H1 (cell line): ENCODE results near the gene ELP5. TPM values are rescaled to one million over a fixed set of nuclear protein-coding genes. Genes with fewer than 3 reads are reported as not detected.

Experiments
- ATF3 ChIP-seq: IDR thresholded peaks from 2 replicates; pipeline ENCODE4 v1.6.1; 2011; ENCODE audit warnings: low read depth, mild to moderate bottlenecking, low read length; ENCODE audit not compliant: insufficient read depth
- KDM1A ChIP-seq: fragments of 200-600, 300-600 bp; sonication (generic); IDR thresholded peaks from 2 replicates; pipeline ENCODE4 v1.7.1; 2016; ENCODE audit warnings: mild to moderate bottlenecking, low read length, borderline replicate concordance
- SP2 ChIP-seq: IDR thresholded peaks from 2 replicates; pipeline ENCODE4 v1.6.1; 2012; ENCODE audit warnings: mild to moderate bottlenecking, low read length, inconsistent platforms
- polyA plus RNA-seq, 7 experiments: library from polyadenylated mRNA; depleted of rRNA in 3 of 7; stranded (reverse) in 5 of 7; unstranded in 2 of 7; fragments of >200 nt in 5 of 7; fragments of 200-250 nt in 2 of 7; gene quantifications; 1 replicate in 5 of 7; 2 replicates in 1 of 7; 4 replicates in 1 of 7; pipeline versions ENCODE4 v1.2.1 to v1.2.3, GENCODE V29; 2011 to 2013; ENCODE audit warnings: missing spikeins in 2 of 7, mixed read lengths in 2 of 7
- total RNA-seq: library from RNA; stranded (reverse); fragmentation: NEBNext Ultra II Directional; extraction: Animal tissue kit (Norgen Biotek cat#: 25700); gene quantifications from 2 replicates; pipeline ENCODE4 v1.2.1, GENCODE V29; 2021
- TF ChIP-seq, protein P1 (sequence below), 3 experiments: IDR thresholded peaks; 1 replicate in 2 of 3; 2 replicates in 1 of 3; pipeline versions ENCODE4 v1.5.1 to v1.6.1; 2011; ENCODE audit warnings: low read length in 3 of 3, mild to moderate bottlenecking in 3 of 3, inconsistent platforms in 2 of 3, low read depth in 1 of 3, moderate library complexity in 1 of 3; ENCODE audit not compliant: insufficient read depth in 1 of 3; ENCODE audit errors: control extremely low read depth in 1 of 3
- TF ChIP-seq, protein P2 (sequence below): fragments of 300-600 bp; sonication (generic); IDR thresholded peaks from 2 replicates; pipeline ENCODE4 v1.7.1; 2012; ENCODE audit warnings: low read length, moderate library complexity, mild to moderate bottlenecking, inconsistent platforms; ENCODE audit not compliant: insufficient replicate concordance

ELP5 gene
- total and polyA plus RNA-seq, 2 of the 8 experiments (the other 6 are each of a cell fraction or from before 2014, with no cell fraction given): 75.4 to 107 TPM

DNA sequence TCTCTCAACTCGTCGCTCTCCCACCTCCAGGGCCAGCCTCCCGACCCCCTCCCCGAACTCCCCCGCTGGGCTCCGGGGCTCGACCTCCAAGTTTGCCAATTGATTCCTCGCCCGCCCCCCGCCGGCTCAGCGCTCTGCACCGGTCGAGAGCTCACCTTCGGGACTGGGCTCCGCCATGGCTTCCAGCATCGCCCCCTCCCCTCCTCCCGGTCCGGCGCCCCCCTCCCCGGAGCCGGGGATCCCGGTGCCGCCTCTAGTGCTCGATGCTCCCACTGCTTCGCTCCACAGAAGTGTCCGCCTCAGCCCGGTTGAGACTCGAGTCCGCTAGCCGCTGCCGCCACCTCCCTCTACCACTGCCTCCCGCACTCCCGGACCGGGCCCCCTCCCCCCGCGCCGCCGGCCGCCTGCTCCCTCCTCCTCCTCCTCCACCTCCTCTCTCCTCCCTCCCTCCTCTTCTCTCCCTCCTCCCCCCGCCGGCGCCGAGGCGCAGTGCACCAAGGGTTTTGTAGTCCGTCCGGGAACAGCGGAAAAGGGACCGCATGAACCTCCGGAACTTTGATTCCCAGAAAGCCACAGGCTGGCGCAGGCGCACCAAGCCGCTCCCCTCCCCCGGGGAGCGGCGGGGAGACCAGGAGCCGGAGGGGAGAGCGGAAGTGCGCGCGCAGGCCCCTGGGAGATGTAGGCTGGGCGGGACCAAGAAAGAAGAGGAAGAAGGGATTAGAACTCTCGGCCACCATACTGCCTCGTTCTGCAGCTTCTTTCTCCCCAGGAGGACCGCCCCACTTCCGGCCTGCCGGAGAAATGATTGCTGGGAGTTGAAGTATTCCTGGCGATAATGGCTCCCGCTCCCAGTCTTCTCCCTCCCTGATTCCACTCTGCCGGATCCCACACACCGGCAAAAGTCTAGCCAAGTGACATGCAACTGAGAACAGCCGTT is 12.7 kb upstream of the ELP5 start, which contains the start of gene PHF23 (continued):
- TF ChIP-seq ATF3: 0 out of 2 replicates have a peak, but pooled peaks have one; percentile 24
- TF ChIP-seq, protein P1, sequence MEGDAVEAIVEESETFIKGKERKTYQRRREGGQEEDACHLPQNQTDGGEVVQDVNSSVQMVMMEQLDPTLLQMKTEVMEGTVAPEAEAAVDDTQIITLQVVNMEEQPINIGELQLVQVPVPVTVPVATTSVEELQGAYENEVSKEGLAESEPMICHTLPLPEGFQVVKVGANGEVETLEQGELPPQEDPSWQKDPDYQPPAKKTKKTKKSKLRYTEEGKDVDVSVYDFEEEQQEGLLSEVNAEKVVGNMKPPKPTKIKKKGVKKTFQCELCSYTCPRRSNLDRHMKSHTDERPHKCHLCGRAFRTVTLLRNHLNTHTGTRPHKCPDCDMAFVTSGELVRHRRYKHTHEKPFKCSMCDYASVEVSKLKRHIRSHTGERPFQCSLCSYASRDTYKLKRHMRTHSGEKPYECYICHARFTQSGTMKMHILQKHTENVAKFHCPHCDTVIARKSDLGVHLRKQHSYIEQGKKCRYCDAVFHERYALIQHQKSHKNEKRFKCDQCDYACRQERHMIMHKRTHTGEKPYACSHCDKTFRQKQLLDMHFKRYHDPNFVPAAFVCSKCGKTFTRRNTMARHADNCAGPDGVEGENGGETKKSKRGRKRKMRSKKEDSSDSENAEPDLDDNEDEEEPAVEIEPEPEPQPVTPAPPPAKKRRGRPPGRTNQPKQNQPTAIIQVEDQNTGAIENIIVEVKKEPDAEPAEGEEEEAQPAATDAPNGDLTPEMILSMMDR (IDR thresholded peaks at IDR 0.05; ENCODE audit: control extremely low read depth in 1 of 3, insufficient read depth in 1 of 3, low read depth in 1 of 3, low read length in 3 of 3): no peak
- no peak; the same call in 1 of the 2 replicates for TF ChIP-seq SP2
- peak; percentile 35; the same call in 1 of the 2 replicates for TF ChIP-seq KDM1A
- TF ChIP-seq, protein P2, sequence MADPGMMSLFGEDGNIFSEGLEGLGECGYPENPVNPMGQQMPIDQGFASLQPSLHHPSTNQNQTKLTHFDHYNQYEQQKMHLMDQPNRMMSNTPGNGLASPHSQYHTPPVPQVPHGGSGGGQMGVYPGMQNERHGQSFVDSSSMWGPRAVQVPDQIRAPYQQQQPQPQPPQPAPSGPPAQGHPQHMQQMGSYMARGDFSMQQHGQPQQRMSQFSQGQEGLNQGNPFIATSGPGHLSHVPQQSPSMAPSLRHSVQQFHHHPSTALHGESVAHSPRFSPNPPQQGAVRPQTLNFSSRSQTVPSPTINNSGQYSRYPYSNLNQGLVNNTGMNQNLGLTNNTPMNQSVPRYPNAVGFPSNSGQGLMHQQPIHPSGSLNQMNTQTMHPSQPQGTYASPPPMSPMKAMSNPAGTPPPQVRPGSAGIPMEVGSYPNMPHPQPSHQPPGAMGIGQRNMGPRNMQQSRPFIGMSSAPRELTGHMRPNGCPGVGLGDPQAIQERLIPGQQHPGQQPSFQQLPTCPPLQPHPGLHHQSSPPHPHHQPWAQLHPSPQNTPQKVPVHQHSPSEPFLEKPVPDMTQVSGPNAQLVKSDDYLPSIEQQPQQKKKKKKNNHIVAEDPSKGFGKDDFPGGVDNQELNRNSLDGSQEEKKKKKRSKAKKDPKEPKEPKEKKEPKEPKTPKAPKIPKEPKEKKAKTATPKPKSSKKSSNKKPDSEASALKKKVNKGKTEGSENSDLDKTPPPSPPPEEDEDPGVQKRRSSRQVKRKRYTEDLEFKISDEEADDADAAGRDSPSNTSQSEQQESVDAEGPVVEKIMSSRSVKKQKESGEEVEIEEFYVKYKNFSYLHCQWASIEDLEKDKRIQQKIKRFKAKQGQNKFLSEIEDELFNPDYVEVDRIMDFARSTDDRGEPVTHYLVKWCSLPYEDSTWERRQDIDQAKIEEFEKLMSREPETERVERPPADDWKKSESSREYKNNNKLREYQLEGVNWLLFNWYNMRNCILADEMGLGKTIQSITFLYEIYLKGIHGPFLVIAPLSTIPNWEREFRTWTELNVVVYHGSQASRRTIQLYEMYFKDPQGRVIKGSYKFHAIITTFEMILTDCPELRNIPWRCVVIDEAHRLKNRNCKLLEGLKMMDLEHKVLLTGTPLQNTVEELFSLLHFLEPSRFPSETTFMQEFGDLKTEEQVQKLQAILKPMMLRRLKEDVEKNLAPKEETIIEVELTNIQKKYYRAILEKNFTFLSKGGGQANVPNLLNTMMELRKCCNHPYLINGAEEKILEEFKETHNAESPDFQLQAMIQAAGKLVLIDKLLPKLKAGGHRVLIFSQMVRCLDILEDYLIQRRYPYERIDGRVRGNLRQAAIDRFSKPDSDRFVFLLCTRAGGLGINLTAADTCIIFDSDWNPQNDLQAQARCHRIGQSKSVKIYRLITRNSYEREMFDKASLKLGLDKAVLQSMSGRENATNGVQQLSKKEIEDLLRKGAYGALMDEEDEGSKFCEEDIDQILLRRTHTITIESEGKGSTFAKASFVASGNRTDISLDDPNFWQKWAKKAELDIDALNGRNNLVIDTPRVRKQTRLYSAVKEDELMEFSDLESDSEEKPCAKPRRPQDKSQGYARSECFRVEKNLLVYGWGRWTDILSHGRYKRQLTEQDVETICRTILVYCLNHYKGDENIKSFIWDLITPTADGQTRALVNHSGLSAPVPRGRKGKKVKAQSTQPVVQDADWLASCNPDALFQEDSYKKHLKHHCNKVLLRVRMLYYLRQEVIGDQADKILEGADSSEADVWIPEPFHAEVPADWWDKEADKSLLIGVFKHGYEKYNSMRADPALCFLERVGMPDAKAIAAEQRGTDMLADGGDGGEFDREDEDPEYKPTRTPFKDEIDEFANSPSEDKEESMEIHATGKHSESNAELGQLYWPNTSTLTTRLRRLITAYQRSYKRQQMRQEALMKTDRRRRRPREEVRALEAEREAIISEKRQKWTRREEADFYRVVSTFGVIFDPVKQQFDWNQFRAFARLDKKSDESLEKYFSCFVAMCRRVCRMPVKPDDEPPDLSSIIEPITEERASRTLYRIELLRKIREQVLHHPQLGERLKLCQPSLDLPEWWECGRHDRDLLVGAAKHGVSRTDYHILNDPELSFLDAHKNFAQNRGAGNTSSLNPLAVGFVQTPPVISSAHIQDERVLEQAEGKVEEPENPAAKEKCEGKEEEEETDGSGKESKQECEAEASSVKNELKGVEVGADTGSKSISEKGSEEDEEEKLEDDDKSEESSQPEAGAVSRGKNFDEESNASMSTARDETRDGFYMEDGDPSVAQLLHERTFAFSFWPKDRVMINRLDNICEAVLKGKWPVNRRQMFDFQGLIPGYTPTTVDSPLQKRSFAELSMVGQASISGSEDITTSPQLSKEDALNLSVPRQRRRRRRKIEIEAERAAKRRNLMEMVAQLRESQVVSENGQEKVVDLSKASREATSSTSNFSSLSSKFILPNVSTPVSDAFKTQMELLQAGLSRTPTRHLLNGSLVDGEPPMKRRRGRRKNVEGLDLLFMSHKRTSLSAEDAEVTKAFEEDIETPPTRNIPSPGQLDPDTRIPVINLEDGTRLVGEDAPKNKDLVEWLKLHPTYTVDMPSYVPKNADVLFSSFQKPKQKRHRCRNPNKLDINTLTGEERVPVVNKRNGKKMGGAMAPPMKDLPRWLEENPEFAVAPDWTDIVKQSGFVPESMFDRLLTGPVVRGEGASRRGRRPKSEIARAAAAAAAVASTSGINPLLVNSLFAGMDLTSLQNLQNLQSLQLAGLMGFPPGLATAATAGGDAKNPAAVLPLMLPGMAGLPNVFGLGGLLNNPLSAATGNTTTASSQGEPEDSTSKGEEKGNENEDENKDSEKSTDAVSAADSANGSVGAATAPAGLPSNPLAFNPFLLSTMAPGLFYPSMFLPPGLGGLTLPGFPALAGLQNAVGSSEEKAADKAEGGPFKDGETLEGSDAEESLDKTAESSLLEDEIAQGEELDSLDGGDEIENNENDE: no peak
